HG03575 (cell line): Measurements from ENCODE around the gene HOXC9.
"Not testable (repeated sequence)": the region's sequence is repeated elsewhere in the genome, so short reads cannot be mapped to it uniquely, and the experiment has no call there.

ENCODE experiments used
- ATAC-seq: cut with Tn5 transposase; IDR thresholded peaks from one replicate; pipeline ENCODE4 v1.9.1; 2021; ENCODE audit not compliant: unreplicated experiment, insufficient number of reproducible peaks, low FRiP score; ENCODE audit errors: extremely low read depth

The HOXC9 gene

GRCh38 chr12:54032627-54033100, 32.7 kb downstream of the HOXC9 start, which contains the start of gene HOXC5:
TSS of gene HOXC5 (plus strand) at chr12:54033050. CDS start at chr12:54033123, 73 bp downstream.
- no peak for ATAC-seq

GRCh38 chr12:54033106-54033979, 33.4 kb downstream of the HOXC9 start:
- no peak for ATAC-seq

- ATAC-seq, result no peak
Measured at GRCh38 chr12:54033980-54034784, 34.2 kb downstream of the HOXC9 start.

GRCh38 chr12:54034785-54035310, 34.9 kb downstream of the HOXC9 start:
- ATAC-seq, result no peak

- ATAC-seq, result no peak
Measured at GRCh38 chr12:54035568-54036264, 35.8 kb downstream of the HOXC9 start.

- no peak for ATAC-seq
Measured at GRCh38 chr12:54036620-54037359, 36.8 kb downstream of the HOXC9 start.

- ATAC-seq, result no peak
Measured at GRCh38 chr12:54037360-54038283, 37.7 kb downstream of the HOXC9 start.

GRCh38 chr12:54038284-54038870, 38.4 kb downstream of the HOXC9 start:
- no peak for ATAC-seq

- ATAC-seq, result no peak
Measured at GRCh38 chr12:54038871-54039414, 39.0 kb downstream of the HOXC9 start.

- no peak for ATAC-seq
Measured at GRCh38 chr12:54039417-54040147, 39.6 kb downstream of the HOXC9 start.

- ATAC-seq, result no peak
Measured at GRCh38 chr12:54040148-54040494, 40.2 kb downstream of the HOXC9 start.

- no peak for ATAC-seq
Measured at GRCh38 chr12:54040648-54041047, 40.7 kb downstream of the HOXC9 start.

GRCh38 chr12:54041097-54041690, 41.2 kb downstream of the HOXC9 start:
- no peak for ATAC-seq

- ATAC-seq, result not testable (repeated sequence)
Measured at GRCh38 chr12:54042033-54042432, 42.1 kb downstream of the HOXC9 start.

- no peak for ATAC-seq
Measured at GRCh38 chr12:54042970-54043853, 43.3 kb downstream of the HOXC9 start.
